Effector CD4-positive, alpha-beta T cell (primary cell): ENCODE measurements around the gene PDLIM5.

Source experiments
- DNase-seq: peaks from one replicate; pipeline ENCODE4 v3.0.0-alpha.2; 2020

The PDLIM5 gene

DNA sequence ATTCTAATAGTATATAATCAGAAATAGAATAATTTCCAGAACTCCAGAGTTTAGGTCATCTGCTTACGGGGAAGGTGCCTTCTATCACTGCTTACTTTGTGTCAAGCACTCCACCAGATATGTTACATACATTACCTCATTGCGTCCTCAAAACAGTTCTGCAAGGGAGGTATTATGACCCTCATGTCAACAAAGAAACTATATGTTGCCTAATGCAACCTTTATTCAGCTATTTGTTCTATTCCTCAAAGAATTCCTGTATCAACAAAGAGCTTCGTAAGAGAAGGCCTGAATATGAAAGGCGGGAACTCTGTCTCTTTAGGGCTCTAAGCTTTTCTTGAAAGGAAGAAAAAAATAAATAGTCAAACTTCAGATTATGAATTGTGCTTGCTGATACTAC lies 114.7 kb downstream of the PDLIM5 start:
- DNase-seq: no peak

DNA sequence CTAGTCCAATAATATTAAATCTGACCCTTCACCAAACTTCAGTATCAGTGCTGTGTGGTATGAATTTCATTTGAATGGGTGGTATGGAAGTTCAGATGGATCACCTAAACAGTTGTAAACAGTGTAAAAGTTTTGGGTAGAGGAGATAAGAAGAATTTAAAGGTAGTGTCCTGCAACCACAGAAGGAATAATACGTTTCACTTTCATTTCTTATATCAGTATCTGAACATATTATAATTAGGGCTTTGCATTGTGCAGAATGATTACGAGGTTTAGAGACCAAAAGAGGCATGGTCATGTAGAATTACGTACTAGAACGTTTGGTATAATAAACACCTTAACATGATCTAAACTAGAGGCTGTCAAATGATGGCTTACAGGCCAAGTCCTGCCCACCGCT lies 116.1 kb downstream of the PDLIM5 start:
- no peak for DNase-seq

DNA sequence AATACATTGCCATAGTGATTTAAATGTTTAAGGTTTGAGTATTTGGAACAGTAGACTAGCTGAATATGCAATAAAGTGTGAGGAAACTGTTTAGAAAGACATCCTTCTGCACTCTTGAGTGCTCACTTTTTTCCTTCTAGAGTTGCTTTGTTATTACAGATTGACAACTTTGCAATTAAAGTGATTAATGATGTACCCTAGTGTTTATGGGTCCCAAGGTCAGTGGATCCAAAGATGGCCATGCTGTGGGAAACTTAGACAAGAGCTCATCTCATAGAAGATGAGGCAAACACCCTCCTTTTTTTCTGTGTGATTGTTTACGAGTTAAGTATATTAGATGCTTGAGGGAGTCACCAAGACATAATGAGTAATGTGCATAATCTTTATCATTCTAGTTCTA lies 118.8 kb downstream of the PDLIM5 start:
- no peak for DNase-seq

DNA sequence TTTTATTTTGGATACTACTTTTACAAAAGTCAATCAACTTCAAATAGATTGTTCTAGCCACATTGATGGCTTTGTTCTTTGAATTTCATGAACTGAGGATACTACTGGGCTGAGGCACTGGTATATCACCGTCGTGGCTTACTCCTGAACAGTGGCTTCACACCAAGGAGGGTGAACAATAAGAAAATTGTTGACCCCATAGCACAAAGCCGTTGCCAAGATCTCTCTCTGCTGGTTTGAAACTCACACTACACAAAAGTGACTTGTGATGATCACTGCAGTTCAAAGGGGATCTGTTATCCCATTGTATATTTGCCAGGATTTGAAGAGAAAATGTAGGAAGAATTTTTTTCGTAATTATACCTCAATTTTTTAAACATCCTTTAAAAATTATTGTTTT lies 119.6 kb downstream of the PDLIM5 start:
- DNase-seq: no peak

DNA sequence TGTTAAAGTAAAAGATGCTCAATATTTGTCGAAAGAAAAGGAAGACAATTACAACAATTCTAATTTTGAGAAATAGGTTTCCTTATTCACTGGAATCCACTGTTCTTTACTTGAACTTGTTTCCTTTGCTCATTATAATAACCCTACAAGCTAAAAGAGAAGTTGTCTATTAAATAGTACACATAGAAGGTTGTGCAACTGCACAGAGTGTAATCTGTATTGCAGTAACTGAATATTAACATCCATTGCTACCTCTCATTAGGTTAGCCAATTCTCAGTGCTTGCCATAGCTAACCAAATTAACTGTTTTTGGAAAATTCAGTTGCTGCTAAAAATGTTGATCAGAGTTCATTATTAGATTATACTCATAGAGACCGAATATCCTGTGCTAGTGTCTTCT lies 120.0 kb downstream of the PDLIM5 start:
- no peak for DNase-seq

DNA sequence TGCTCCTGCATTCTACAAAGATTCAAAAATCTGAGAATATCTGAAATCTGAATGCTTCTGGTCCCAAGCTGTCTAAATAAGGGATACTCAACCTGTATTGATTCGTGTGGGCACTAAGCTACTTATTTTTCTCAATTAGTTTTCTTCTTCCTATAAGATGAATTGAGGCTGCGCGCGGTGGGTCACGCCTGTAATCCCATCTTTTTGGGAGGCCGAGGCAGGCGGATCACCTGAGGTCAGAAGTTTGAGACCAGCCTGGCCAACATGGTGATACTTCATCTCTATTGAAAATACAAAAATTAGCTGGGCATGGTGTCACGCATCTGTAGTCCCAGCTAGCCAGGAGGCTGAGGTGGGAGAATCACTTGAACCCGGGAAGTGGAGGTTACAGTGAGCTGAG lies 122.3 kb downstream of the PDLIM5 start:
- DNase-seq: no peak

DNA sequence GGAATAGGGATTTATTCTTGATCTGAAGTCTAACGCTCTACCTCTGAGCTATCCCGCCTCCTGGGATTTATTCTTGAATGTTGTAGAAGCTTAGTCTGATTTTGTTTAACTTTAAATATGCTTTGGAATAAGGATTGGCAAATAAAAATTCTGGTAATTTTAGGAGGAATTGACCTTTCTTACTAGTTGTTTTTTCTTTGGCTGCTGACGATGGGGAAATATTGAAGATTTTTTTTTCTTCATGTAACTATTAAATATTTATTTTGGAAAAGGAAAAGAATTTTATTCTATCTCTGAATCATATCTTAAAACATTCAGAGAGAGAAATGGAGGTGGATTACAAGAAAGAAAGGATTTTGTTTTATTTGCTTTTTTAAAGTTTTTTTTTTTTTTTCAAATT lies 122.9 kb downstream of the PDLIM5 start:
- DNase-seq: no peak

DNA sequence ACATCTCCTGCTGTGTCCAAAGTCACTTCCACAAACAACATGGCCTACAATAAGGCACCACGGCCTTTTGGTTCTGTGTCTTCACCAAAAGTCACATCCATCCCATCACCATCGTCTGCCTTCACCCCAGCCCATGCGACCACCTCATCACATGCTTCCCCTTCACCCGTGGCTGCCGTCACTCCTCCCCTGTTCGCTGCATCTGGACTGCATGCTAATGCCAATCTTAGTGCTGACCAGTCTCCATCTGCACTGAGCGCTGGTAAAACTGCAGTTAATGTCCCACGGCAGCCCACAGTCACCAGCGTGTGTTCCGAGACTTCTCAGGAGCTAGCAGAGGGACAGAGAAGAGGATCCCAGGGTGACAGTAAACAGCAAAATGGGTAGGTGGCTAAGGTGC lies 123.9 kb downstream of the PDLIM5 start:
- DNase-seq: no peak

DNA sequence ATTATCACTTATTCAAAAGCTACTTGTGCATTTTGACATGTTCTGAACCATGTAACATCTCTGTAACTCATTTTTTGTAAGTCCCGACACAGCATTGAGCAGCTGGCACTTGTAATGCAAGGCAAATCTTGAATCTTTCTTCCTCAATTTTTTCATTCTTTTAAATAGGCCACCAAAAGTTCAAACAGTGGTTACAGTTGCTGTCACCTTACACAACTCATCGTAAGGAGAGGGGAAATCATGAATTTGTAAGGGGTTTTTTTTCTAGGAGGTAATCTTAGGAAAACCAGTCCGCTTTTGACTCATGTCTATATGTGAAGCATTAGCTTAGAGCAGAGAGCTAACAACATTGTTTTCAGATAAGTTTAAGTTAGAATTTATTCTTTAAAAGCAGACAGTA lies 124.5 kb downstream of the PDLIM5 start:
- DNase-seq: no peak

- no peak for DNase-seq
Measured at GRCh38 chr4:94577136-94577535, 125.4 kb downstream of the PDLIM5 start.

DNA sequence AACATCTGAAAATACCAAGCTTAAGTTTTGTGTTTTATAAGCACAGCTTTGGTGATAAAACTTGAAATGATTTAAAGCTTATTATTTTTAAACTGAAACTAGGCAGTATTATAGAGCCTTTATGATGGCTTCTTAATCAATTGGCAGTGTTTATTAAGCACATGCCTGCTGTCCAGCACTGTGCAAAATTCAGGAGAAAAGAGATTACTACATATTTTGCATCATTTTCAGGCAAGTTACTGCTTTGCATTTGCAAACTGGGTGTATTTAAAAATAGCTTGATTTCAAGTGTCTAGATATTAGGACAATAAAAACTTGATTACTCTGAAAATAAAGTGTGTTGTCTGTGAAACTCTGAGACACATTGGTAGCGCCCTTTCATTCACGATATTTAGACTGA lies 126.5 kb downstream of the PDLIM5 start:
- DNase-seq: no peak

GRCh38 chr4:94581766-94582165 lies 130.0 kb downstream of the PDLIM5 start:
- DNase-seq: no peak

- DNase-seq: no peak
Measured at GRCh38 chr4:94582517-94582916, 130.8 kb downstream of the PDLIM5 start.

DNA sequence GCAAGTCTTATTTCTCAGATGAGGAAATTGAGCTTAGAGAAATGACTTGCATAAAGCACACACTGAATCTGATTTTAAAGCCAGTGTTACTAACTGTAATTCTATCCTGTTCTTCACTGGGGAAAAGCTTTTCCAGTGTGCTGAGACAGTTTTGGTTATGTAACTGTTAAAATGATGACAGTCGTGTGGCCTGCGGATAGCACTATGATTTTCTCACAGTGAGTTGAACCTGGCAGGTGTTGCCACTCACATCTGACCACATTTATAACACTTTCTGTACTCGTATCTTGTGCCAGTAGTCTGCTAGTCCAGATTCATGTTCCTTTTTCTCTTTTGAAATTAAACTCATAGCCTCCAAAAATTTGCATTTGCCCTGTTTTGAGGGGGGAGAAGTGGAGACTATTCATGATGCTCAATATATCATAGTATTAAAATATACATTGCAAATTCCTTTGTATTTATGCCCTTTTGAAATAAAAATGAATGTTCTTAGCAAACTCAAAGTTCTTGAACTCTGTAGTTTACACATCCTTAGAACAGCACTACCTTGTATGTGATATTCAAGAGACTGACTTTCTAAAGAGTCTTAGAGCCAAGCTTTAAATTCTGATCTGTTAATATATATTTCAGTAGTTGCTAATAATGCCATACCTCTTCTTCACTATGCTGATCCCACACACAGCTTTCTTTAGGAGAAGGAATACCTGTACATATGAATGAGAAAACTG lies 132.3 kb downstream of the PDLIM5 start:
- no peak for DNase-seq

DNA sequence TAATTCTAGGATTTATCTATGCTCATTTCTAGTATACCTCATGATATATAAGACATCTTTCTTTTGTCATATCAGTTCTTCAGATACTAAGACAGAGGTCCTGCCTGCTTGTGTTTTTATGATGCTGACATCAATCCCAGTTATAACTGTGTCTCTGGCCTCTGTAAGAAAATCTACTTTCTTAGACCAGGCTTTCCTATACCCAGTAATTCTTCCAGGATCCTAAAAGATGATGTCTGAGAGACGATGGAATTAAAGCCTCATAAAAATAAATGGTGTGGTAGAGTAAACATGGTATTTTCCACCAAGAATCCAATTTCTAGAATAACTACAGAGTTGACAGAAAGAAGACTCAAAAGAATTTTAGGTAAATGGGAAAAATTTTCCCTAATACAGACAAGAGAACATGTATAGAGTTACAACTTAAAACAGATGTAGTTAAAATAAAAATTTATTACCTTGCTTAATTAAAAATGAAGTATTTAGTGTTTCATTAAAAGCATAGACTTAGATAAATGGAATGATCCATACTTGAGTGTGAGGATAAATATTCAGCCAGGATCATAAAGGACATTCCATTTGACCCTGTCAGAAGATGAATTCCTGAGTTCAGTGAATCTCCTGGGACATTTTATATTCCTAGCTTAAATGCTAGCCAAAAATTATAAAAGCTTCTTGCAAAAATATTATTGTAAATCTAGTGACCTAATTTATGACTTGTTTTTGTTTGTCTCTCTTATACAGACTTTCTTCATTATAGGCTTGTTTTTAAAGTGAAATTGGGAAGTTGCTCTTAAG lies 137.4 kb downstream of the PDLIM5 start:
- DNase-seq: no peak

DNA sequence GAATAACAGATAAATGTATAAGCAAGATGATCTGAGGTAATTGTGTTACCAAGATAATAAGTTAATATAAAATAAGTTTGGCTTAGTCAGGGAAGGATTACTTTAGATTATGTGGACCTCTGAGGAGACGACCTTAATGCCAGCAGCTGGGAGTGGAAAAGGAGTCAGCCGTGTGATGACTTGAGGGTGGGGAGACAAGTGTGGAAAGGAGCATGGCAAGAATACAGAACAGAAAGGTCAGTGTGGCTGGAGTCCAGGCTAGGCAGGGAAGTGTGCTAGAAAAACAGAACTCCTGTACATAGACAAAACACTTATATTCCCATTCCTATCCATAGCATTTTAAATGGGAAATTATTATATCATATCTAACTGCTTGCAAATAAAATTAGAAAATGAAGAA lies 138.8 kb downstream of the PDLIM5 start:
- DNase-seq: no peak

DNA sequence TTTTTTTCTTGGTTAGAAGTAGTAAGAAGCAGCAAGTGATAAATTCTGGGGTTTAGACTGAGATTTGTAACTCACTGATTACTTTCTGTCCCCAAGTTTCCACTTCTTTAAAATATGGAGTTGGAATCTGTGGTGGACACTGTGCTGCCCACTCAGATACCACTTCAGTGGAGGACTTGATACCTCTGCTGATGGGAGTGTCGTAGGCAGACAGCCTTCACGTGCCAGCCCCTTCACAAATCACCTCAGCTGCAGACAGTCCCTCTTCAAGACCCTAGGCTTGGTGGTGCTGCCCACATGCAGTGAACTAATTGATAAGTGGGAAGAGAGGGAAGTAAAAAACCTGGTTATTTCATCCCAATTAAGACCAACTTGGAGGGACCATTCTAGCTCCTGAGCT lies 139.5 kb downstream of the PDLIM5 start:
- DNase-seq: no peak

DNA sequence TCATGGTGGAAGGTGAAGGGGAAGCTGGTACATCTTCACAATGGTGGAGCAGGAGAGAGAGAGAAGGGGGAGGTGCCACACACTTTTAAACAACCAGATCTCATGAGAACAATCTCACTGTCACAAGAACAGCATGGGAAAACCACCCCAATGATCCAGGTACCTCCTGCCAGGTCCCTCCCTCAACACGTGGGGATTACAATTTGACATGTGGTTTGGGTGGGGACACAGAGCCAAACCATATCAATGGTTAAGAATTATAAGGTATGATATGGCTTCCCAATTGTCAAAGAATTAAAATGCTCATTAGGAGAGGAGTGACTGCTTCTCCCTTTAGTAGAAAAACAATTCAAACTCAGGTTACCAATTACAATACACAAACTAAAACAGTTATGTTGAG lies 143.3 kb downstream of the PDLIM5 start:
- DNase-seq: no peak

- DNase-seq: no peak
Measured at GRCh38 chr4:94595880-94596483, 144.2 kb downstream of the PDLIM5 start.

DNA sequence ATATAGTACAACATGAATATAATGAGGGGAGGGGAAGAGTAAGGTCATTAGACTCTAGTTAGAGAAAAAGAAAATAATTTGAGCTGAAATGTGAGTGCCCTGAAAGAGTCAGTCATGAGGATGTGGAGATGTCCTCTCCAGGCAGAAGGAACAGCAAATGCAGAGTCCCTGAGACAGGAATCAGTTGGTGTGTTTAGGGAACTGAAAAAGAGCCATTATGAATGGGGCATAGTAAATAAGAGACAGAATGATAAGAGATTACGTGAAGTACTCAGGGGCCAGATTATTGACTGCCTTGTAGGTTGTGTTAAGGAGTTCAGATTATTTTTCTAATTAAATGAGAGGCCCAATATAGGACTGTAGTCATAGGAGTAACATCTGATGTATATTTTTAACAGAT lies 147.0 kb downstream of the PDLIM5 start:
- no peak for DNase-seq

- no peak for DNase-seq
Measured at GRCh38 chr4:94603170-94603747, 151.5 kb downstream of the PDLIM5 start.

GRCh38 chr4:94605241-94605805 lies 153.6 kb downstream of the PDLIM5 start:
- DNase-seq: no peak

DNA sequence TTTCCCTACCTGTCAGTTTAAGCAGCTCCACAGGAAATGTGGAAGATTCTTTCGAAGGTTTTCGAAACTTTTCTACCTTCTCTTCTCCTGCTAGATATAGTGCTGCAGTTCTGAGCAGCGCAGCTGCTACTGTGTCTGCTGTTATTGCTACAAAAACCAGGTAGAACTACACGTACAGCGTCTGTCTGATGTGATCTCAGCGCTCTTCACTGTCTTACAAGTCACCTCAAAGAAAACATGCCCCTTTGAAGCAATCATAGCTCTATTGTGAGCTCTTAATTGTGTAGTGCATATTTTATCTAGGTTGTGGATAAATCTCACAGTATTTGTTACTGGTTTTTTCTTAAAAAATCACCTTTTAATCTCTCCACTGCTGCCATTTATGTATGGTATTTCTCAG lies 158.4 kb downstream of the PDLIM5 start:
- DNase-seq: no peak
